ENCODE results near the gene NPPA.

GRCh38 chr1:11878891-11879190, 31.3 kb upstream of the NPPA start:
- TF ChIP-seq CTCF (IDR thresholded peaks at IDR 0.05; ENCODE audit: poor library complexity) (no peak), EZH2phosphoT487 (IDR thresholded peaks at IDR 0.05; ENCODE audit: low read depth, severe bottlenecking, unreplicated experiment) (no peak)

All from hepatocyte (in vitro differentiated cells).